GM10248 (cell line): Measurements from ENCODE around the gene CNPPD1.
A peak's percentile ranks its signal among the peaks of the same experiment; 100 is the strongest.

ENCODE experiments used
- CTCF ChIA-PET: fragments of 300-600 bp; sonication (Branson Sonifier 250); formaldehyde crosslinking; extraction: SDS; loops from one replicate; lab custom pipeline; 2021; ENCODE audit warnings: antibody characterized with exemption; lab: Yijun Ruan, JAX
- POLR2A ChIA-PET: fragments of 350-650 bp; sonication (Branson Sonifier 250); formaldehyde crosslinking; extraction: SDS; loops from one replicate; lab custom pipeline; 2020; ENCODE audit warnings: antibody characterized with exemption; lab: Yijun Ruan, JAX
- DNase-seq: peaks from one replicate; pipeline ENCODE4 v3.0.0; 2012; ENCODE audit errors: extremely low spot score
- TF ChIP-seq, protein P1 (sequence below): IDR thresholded peaks from 2 replicates; pipeline ENCODE4 v1.5.1; 2012; ENCODE audit warnings: mild to moderate bottlenecking, low read depth; ENCODE audit errors: extremely low read depth, missing control alignments, control extremely low read depth

Gene CNPPD1

GRCh38 chr2:219219784-219220532 is 43.2 kb upstream of the CNPPD1 start:
- TF ChIP-seq, protein P1, sequence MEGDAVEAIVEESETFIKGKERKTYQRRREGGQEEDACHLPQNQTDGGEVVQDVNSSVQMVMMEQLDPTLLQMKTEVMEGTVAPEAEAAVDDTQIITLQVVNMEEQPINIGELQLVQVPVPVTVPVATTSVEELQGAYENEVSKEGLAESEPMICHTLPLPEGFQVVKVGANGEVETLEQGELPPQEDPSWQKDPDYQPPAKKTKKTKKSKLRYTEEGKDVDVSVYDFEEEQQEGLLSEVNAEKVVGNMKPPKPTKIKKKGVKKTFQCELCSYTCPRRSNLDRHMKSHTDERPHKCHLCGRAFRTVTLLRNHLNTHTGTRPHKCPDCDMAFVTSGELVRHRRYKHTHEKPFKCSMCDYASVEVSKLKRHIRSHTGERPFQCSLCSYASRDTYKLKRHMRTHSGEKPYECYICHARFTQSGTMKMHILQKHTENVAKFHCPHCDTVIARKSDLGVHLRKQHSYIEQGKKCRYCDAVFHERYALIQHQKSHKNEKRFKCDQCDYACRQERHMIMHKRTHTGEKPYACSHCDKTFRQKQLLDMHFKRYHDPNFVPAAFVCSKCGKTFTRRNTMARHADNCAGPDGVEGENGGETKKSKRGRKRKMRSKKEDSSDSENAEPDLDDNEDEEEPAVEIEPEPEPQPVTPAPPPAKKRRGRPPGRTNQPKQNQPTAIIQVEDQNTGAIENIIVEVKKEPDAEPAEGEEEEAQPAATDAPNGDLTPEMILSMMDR: no peak

DNA sequence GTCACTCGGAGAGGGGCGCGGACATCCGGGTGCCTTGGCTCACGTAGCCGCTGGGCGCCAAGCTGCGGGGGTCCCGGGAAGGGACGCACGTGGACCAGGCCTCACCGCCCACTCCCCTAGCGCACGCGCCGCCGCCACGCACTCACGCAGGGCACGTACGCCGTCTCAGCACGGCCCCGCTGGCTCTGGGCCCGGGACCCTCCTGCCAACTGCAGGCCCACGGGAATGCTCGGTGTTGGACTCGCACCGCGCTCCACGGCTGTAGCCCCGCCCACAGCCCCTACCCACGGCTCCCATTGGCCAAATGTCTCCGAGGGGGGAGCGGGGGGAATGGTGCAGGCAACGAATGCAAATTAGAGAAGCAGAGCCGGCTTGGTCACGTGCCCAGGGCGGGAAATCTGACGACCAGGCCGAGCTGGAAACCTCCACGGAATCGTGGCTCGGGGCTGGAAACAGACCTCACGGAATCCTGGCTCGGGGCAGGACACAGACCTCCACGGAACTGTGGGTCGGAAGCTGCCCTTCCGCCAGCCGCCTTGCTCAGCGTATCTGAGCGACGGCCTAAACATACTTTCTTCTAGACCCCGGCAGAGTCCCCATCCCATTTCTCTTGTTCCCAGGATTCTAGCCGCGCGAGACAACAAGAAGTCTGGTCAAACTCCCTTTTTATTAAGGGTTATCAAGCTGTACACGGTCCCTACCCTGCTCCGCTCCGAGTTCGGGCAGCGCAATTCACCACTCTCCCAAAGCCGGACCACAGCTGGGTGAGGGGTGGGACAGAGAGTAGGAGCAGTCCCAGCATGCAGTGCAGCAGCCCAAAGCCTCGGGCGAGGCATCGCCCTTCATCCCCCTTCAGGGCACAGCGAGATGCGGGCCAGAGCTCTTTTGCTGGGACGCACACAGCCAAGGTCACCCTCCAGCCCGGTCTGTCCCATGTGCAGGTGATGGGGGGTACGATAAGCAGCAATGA is 42.3 kb upstream of the CNPPD1 start, which contains the start of gene ABCB6:
ABCB6 (minus strand) TSS at position 227 of the 970 bp plus-strand sequence. CDS start 285 bp downstream, outside the sequence.
- CTCF ChIA-PET: interaction anchor here (0.6 to 1.8 kb wide), 6 partner anchors 19 to 76 kb away, joined by 3 to 6 read pairs (median 4); partner anchors contain the start of gene DNAJB2
- DNase-seq: peak; percentile 93
- POLR2A ChIA-PET: interaction anchor here (0.6 to 0.8 kb wide), 3 partner anchors 36 to 47 kb away, joined by 3 to 4 read pairs (median 3); no protein-coding TSS in a partner anchor
- TF ChIP-seq, protein P1: no peak

More at GRCh38 chr2:219219784-219220532, 43.2 kb upstream of the CNPPD1 start:
- ChIA-PET POLR2A (no interaction called here), CTCF (interaction anchor here (0.9 to 1.8 kb wide), 5 partner anchors 10 to 75 kb away, joined by 3 to 6 read pairs (median 3); partner anchors contain the start of gene ANKZF1)
- no peak for DNase-seq

DNA sequence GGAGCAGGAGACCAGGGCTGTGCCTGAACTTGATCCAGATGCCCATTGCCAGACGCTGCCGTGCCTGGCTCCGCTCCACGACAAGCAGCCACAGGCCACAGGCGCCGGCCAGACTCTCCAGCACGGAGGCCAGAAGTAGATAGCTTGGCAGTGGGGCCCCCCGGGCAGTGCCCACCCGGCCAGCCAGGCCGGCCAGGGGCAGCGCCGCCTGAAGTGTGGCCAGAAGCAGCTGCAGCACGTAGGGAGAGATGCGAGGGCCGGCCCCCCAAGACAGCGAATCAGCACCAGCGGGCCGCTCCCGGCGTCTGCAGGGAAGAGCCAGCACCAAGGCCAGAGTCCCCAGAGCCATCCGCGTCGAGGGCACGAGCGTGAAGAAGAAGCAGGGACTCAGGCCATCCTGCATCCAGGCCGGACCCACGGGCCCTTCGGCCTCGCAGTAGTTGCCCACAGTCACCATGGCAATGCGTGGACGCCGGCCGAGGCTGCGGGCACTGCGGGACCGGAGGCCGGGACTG is 41.5 kb upstream of the CNPPD1 start:
- peak; percentile 51 for DNase-seq
- ChIA-PET CTCF (interaction anchor here (0.8 to 1.8 kb wide), 3 partner anchors 59 to 77 kb away, joined by 4 to 6 read pairs (median 6); partner anchors contain the start of gene DNAJB2), POLR2A (interaction anchor here (0.8 to 1.0 kb wide), 2 partner anchors 34 to 36 kb away, joined by 3 read pairs; no protein-coding TSS in a partner anchor)
- TF ChIP-seq, protein P1: no peak

DNA sequence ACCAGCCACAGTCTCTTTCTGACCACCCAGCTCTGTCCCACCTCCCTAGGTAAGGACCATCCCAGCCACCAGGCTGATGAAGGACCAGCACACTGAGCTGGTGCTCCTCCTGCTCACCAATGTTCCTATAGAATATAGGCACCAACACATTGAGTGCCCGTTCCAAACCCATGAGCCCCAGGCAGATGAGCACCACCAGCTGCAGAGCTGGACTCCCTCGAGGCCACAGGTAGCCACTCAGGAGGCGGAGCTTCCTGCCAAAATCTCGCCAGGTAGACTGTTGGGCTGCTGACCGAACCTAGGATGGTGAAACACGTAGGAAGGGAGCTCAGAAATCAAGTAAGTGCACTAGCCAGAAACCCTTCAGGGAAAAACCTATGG is 39.8 kb upstream of the CNPPD1 start:
- ChIA-PET CTCF (interaction anchor here (1.2 to 2.1 kb wide), 4 partner anchors 14 to 78 kb away, joined by 3 to 9 read pairs (median 5); partner anchors contain the start of gene ANKZF1), POLR2A (interaction anchor here (0.6 to 1.2 kb wide), 4 partner anchors 7 to 381 kb away, joined by 3 to 12 read pairs (median 4); no protein-coding TSS in a partner anchor)

GRCh38 chr2:219215871-219216534 is 39.3 kb upstream of the CNPPD1 start:
- CTCF ChIA-PET: interaction anchor here (0.7 to 2.1 kb wide), 5 partner anchors 11 to 79 kb away, joined by 3 to 9 read pairs (median 5); partner anchors contain the start of gene ANKZF1
- no peak for DNase-seq
- POLR2A ChIA-PET: interaction anchor here (0.6 to 0.7 kb wide), 2 partner anchors 9 to 63 kb away, joined by 3 to 12 read pairs; no protein-coding TSS in a partner anchor
- TF ChIP-seq, protein P1: no peak

More for the DNA sequence above, 39.8 kb upstream of the CNPPD1 start:
- DNase-seq: no peak
- TF ChIP-seq, protein P1: no peak
